ENCODE results near the gene PRDM16. TPM values are rescaled to one million over a fixed set of nuclear protein-coding genes. Genes with fewer than 3 reads are reported as not detected.

The PRDM16 gene
- total RNA-seq, 4 donors from 2014 or later: 0.41 to 0.95 TPM; not detected in 2

DNA sequence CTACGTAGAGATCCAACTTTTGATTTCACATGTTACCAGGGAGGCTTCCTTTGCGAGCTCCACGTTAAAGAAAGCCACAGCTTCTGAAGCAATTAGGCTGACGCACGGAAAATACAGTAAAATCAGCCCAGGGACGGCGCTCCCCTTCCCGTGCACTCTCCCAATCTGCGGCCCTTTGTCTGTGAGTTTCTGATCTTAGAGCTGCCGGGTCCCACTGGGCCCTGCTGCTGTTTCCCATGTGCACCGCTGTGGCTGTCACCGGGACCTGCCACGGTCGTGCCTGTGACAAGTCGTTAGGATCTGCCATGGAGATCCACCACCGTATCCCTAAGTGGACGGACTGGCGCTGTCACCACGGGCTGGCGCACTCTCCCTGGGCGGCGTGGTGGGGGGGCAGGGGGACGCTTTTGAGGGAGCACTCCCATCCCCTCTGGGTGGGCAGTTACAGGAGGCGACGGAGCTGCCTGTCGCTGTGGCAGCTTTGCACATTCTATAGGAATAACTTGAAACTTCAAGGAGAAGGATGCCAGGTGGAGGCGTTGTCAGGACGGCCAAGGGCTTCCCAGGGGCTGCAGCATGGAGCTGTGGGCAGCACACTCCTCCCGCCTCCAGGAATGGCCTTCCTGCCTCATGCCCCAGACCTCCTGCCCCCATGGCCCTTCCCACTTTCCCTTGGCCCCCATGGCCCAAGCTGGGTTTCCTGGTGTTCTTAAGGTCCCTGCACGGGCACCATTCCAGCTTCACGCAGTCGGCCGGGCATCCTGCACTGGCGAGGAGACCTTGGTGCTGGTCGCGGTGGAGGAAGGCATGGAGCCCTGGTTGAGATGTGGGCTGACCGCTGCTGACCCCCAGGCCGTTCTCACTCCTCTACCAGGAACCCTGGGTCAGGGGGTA is 85.1 kb downstream of the PRDM16 start:
- intact Hi-C loops (cut with DNase I; ENCODE audit: low total_unique reads) (no loop called here), in situ Hi-C loops (cut with MboI; ENCODE audit: low pct_ligation_motif_present in 1 of 4, low pct_unique_long_range_greater_than_20kb in 1 of 4, low sequenced_read_pairs in 3 of 4) (loop anchor here in 1 of 4 donors (25.0 kb wide), 1 partner anchor 108 kb away; no protein-coding TSS in a partner anchor)
- no peaks in the 10 kb centered on the region for H3K9me3 ChIP-seq
- no peak for DNase-seq
- no peaks in the 10 kb centered on the region for H3K36me3 ChIP-seq
- no peak overlapping the region for H3K4me3 ChIP-seq
- TF ChIP-seq, protein P1, sequence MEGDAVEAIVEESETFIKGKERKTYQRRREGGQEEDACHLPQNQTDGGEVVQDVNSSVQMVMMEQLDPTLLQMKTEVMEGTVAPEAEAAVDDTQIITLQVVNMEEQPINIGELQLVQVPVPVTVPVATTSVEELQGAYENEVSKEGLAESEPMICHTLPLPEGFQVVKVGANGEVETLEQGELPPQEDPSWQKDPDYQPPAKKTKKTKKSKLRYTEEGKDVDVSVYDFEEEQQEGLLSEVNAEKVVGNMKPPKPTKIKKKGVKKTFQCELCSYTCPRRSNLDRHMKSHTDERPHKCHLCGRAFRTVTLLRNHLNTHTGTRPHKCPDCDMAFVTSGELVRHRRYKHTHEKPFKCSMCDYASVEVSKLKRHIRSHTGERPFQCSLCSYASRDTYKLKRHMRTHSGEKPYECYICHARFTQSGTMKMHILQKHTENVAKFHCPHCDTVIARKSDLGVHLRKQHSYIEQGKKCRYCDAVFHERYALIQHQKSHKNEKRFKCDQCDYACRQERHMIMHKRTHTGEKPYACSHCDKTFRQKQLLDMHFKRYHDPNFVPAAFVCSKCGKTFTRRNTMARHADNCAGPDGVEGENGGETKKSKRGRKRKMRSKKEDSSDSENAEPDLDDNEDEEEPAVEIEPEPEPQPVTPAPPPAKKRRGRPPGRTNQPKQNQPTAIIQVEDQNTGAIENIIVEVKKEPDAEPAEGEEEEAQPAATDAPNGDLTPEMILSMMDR (IDR thresholded peaks at IDR 0.05): no peak
- WGBS, 2 donors (ENCODE audit: low coverage in 1 of 2): 89 to 97% methylated on average over 11 to 33 of the region's 38 CpGs
- H3K27me3 ChIP-seq: peaks cover 16% of the 10 kb centered on the region
- H3K4me1 ChIP-seq: no peaks in the 10 kb centered on the region
- H3K27ac ChIP-seq: no peak overlapping the region

DNA sequence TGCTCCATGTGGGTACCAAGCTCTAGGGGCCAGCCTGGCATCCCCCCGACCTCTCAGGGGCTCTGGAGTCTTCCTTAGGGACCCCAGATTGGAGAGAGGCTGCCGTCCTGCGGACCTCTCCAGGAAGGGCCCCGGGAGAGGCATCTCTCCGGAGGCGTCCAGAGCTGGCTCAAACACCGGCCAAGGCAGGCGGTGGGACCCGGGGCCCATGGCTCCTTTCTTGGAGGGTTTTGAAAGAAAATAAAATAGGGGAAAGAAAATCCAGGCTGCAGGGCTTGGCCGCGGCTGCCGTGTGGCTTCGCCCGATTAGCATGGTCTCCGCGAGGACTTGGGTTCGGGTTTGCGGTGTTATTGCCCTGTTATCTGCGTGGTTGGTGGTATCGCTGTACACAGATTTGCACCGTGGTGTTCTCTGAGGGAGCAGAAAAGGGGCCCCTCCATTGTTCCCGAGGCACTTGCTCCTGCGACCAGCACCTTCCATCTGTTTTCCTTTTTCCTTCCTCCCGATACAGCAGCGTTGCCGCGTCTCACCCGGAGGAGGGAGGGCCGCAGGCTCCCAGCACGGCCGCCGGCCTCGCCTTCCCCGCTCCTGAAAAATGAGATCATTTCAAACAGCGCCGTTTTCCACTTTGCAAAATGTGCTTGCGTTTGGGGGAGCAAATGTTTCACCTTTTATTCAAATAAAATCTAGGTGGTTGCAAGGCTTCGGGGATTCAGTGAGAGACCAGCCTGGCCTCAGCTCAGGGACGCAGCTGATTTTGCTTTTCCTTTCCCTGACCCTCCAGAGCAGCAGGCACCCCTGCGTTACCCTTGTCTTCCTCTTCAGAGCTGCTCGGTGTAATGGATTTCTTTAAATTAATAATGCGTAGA is 86.3 kb downstream of the PRDM16 start:
- Histone ChIP-seq H3K4me3 (no peak overlapping the region), H3K27me3 (peaks cover 16% of the 10 kb centered on the region), H3K36me3 (no peaks in the 10 kb centered on the region), H3K4me1 (no peaks in the 10 kb centered on the region), H3K9me3 (no peaks in the 10 kb centered on the region), H3K27ac (no peak overlapping the region)
- no peak for DNase-seq
- WGBS, 2 donors (ENCODE audit: low coverage in 1 of 2): 64 to 71% methylated on average over 3 to 42 of the region's 42 CpGs
- in situ Hi-C loops (cut with MboI; ENCODE audit: low pct_ligation_motif_present in 1 of 4, low pct_unique_long_range_greater_than_20kb in 1 of 4, low sequenced_read_pairs in 3 of 4) (loop anchor here in 1 of 4 donors (25.0 kb wide), 1 partner anchor 107 kb away; no protein-coding TSS in a partner anchor), intact Hi-C loops (cut with DNase I; ENCODE audit: low total_unique reads) (no loop called here)
- TF ChIP-seq POLR2A (IDR thresholded peaks at IDR 0.05) (no peak), EP300 (IDR thresholded peaks at IDR 0.05; ENCODE audit: low read depth) (no peak), POLR2AphosphoS5 (IDR thresholded peaks at IDR 0.05) (no peak)
- TF ChIP-seq, protein P1 (IDR thresholded peaks at IDR 0.05): no peak

DNA sequence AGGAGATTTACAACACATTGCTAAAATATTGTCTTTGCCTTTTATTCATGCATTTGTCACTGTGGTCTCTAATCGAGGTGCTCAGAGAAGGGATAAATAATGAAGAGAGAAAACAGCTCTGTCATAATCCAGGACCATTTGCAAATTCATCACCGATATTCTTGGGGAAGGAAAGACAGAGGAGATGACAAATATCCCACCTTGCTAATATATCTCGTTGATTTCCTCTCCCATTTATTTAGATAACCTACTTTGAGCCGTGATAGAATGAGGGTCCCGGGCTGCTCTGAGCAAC is 86.9 kb downstream of the PRDM16 start:
- H3K4me1 ChIP-seq: no peaks in the 10 kb centered on the region
- peaks cover 16% of the 10 kb centered on the region for H3K27me3 ChIP-seq
- H3K4me3 ChIP-seq: no peak overlapping the region
- H3K27ac ChIP-seq: no peak overlapping the region
- 54 to 68% methylated on average over 2 to 5 of the region's 5 CpGs for WGBS, 2 donors (ENCODE audit: low coverage in 1 of 2)
- intact Hi-C loops (cut with DNase I; ENCODE audit: low total_unique reads) (no loop called here), in situ Hi-C loops (cut with MboI; ENCODE audit: low pct_ligation_motif_present in 1 of 4, low pct_unique_long_range_greater_than_20kb in 1 of 4, low sequenced_read_pairs in 3 of 4) (loop anchor here in 1 of 4 donors (25.0 kb wide), 1 partner anchor 106 kb away; no protein-coding TSS in a partner anchor)
- H3K9me3 ChIP-seq: no peaks in the 10 kb centered on the region
- TF ChIP-seq POLR2AphosphoS5 (IDR thresholded peaks at IDR 0.05) (no peak), POLR2A (IDR thresholded peaks at IDR 0.05) (no peak), EP300 (IDR thresholded peaks at IDR 0.05; ENCODE audit: low read depth) (no peak)
- TF ChIP-seq, protein P1 (IDR thresholded peaks at IDR 0.05): no peak
- H3K36me3 ChIP-seq: no peaks in the 10 kb centered on the region
- DNase-seq: no peak

DNA sequence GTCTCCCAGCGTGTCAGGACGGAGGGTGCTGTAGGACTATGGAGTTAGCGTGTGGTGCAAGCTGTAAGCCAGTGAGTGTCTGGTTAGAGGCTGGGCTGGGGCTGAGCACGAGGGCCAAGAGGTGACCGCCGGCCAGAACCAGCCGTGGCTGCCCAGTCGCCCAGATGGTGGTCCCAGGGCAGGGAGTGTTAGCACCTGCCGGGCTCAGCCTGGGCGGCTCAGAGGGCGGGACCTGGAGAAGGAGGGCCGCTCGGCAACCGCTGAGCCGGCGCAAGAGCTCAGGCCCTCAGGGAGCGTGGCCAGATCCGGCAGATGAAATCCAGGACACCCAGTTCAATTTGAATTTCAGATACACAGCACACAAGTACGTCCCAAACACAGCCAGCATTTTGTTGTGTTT is 87.9 kb downstream of the PRDM16 start:
- WGBS, 2 donors (ENCODE audit: low coverage in 1 of 2): 86% methylated on average over 19 of the region's 19 CpGs; no CpG with 5 or more reads in 1 of the 2 donors
- in situ Hi-C loops (cut with MboI; ENCODE audit: low pct_ligation_motif_present in 1 of 4, low pct_unique_long_range_greater_than_20kb in 1 of 4, low sequenced_read_pairs in 3 of 4) (loop anchor here in 1 of 4 donors (25.0 kb wide), 1 partner anchor 105 kb away; no protein-coding TSS in a partner anchor), intact Hi-C loops (cut with DNase I; ENCODE audit: low total_unique reads) (no loop called here)
- peaks cover 16% of the 10 kb centered on the region for H3K27me3 ChIP-seq
- H3K4me3 ChIP-seq: no peak overlapping the region
- H3K36me3 ChIP-seq: no peaks in the 10 kb centered on the region
- no peaks in the 10 kb centered on the region for H3K9me3 ChIP-seq
- TF ChIP-seq POLR2AphosphoS5 (IDR thresholded peaks at IDR 0.05): no peak
- no peak for TF ChIP-seq POLR2A (IDR thresholded peaks at IDR 0.05)
- TF ChIP-seq EP300 (IDR thresholded peaks at IDR 0.05; ENCODE audit: low read depth): no peak
- TF ChIP-seq, protein P1 (IDR thresholded peaks at IDR 0.05): no peak
- no peak overlapping the region for H3K27ac ChIP-seq
- H3K4me1 ChIP-seq: no peaks in the 10 kb centered on the region
- DNase-seq: no peak
